H1 (cell line): ENCODE measurements around the gene PMFBP1. TPM values are rescaled to one million over a fixed set of nuclear protein-coding genes. Genes with fewer than 3 reads are reported as not detected.

Source experiments
- polyA plus RNA-seq, 7 experiments: library from polyadenylated mRNA; depleted of rRNA in 3 of 7; stranded (reverse) in 5 of 7; unstranded in 2 of 7; fragments of >200 nt in 5 of 7; fragments of 200-250 nt in 2 of 7; gene quantifications; 1 replicate in 5 of 7; 2 replicates in 1 of 7; 4 replicates in 1 of 7; pipeline versions ENCODE4 v1.2.1 to v1.2.3, GENCODE V29; 2011 to 2013; ENCODE audit warnings: missing spikeins in 2 of 7, mixed read lengths in 2 of 7
- total RNA-seq: library from RNA; stranded (reverse); fragmentation: NEBNext Ultra II Directional; extraction: Animal tissue kit (Norgen Biotek cat#: 25700); gene quantifications from 2 replicates; pipeline ENCODE4 v1.2.1, GENCODE V29; 2021
- TF ChIP-seq, protein P1 (sequence below): fragments of 300-600 bp; sonication (generic); IDR thresholded peaks from 2 replicates; pipeline ENCODE4 v1.7.1; 2012; ENCODE audit warnings: low read length, moderate library complexity, mild to moderate bottlenecking, inconsistent platforms; ENCODE audit not compliant: insufficient replicate concordance
- TF ChIP-seq, protein P2 (sequence below), 3 experiments: IDR thresholded peaks; 1 replicate in 2 of 3; 2 replicates in 1 of 3; pipeline versions ENCODE4 v1.5.1 to v1.6.1; 2011; ENCODE audit warnings: low read length in 3 of 3, mild to moderate bottlenecking in 3 of 3, inconsistent platforms in 2 of 3, low read depth in 1 of 3, moderate library complexity in 1 of 3; ENCODE audit not compliant: insufficient read depth in 1 of 3; ENCODE audit errors: control extremely low read depth in 1 of 3

The PMFBP1 gene
- total and polyA plus RNA-seq, 2 of the 8 experiments (the other 6 are each of a cell fraction or from before 2014, with no cell fraction given) = 0.32 to 1.6 TPM

DNA sequence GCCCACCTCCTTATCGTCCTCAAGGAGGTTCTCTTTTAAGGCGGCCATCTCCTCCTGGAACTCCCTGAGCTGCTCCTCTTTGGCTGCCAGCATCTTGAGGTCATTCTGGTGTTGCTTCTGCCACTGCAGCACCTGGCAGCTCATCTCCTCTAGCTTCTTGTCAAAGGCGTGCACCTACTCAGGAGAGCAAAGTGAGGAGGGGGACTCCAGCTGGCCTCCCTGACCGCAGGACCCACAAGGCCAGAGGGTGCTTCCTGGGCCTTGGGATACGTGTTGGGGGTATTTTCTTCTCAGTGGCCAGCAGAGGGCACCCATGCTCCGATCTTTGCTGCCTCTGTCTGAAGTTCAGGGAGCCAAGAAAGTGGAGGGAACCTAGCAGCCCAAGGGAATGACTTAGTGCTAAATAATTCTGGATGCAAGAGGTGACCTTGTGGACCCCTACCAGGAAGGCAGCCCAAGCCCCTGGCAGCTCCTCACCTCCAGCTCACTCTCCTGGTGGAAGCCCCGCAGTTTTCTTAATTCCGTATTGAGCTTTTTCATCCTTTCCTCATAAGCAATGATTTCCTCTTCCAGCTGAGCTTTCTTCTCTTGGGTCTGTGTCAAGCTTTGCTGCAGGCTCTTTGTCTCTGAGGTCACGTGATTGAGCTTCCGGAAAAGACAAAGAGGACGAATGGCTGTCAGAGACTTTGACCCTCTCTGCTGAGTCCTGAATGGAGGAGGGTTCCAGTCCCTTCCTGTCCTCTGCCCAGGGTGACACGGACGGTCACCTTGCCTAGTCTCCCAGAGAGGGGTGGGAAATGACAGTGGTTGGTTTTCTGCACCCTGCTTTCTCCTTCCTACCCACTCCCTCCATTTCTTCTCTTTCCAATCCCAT lies 47.0 kb downstream of the PMFBP1 start (continued):
- TF ChIP-seq, protein P1, sequence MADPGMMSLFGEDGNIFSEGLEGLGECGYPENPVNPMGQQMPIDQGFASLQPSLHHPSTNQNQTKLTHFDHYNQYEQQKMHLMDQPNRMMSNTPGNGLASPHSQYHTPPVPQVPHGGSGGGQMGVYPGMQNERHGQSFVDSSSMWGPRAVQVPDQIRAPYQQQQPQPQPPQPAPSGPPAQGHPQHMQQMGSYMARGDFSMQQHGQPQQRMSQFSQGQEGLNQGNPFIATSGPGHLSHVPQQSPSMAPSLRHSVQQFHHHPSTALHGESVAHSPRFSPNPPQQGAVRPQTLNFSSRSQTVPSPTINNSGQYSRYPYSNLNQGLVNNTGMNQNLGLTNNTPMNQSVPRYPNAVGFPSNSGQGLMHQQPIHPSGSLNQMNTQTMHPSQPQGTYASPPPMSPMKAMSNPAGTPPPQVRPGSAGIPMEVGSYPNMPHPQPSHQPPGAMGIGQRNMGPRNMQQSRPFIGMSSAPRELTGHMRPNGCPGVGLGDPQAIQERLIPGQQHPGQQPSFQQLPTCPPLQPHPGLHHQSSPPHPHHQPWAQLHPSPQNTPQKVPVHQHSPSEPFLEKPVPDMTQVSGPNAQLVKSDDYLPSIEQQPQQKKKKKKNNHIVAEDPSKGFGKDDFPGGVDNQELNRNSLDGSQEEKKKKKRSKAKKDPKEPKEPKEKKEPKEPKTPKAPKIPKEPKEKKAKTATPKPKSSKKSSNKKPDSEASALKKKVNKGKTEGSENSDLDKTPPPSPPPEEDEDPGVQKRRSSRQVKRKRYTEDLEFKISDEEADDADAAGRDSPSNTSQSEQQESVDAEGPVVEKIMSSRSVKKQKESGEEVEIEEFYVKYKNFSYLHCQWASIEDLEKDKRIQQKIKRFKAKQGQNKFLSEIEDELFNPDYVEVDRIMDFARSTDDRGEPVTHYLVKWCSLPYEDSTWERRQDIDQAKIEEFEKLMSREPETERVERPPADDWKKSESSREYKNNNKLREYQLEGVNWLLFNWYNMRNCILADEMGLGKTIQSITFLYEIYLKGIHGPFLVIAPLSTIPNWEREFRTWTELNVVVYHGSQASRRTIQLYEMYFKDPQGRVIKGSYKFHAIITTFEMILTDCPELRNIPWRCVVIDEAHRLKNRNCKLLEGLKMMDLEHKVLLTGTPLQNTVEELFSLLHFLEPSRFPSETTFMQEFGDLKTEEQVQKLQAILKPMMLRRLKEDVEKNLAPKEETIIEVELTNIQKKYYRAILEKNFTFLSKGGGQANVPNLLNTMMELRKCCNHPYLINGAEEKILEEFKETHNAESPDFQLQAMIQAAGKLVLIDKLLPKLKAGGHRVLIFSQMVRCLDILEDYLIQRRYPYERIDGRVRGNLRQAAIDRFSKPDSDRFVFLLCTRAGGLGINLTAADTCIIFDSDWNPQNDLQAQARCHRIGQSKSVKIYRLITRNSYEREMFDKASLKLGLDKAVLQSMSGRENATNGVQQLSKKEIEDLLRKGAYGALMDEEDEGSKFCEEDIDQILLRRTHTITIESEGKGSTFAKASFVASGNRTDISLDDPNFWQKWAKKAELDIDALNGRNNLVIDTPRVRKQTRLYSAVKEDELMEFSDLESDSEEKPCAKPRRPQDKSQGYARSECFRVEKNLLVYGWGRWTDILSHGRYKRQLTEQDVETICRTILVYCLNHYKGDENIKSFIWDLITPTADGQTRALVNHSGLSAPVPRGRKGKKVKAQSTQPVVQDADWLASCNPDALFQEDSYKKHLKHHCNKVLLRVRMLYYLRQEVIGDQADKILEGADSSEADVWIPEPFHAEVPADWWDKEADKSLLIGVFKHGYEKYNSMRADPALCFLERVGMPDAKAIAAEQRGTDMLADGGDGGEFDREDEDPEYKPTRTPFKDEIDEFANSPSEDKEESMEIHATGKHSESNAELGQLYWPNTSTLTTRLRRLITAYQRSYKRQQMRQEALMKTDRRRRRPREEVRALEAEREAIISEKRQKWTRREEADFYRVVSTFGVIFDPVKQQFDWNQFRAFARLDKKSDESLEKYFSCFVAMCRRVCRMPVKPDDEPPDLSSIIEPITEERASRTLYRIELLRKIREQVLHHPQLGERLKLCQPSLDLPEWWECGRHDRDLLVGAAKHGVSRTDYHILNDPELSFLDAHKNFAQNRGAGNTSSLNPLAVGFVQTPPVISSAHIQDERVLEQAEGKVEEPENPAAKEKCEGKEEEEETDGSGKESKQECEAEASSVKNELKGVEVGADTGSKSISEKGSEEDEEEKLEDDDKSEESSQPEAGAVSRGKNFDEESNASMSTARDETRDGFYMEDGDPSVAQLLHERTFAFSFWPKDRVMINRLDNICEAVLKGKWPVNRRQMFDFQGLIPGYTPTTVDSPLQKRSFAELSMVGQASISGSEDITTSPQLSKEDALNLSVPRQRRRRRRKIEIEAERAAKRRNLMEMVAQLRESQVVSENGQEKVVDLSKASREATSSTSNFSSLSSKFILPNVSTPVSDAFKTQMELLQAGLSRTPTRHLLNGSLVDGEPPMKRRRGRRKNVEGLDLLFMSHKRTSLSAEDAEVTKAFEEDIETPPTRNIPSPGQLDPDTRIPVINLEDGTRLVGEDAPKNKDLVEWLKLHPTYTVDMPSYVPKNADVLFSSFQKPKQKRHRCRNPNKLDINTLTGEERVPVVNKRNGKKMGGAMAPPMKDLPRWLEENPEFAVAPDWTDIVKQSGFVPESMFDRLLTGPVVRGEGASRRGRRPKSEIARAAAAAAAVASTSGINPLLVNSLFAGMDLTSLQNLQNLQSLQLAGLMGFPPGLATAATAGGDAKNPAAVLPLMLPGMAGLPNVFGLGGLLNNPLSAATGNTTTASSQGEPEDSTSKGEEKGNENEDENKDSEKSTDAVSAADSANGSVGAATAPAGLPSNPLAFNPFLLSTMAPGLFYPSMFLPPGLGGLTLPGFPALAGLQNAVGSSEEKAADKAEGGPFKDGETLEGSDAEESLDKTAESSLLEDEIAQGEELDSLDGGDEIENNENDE = no peak
- TF ChIP-seq, protein P2, sequence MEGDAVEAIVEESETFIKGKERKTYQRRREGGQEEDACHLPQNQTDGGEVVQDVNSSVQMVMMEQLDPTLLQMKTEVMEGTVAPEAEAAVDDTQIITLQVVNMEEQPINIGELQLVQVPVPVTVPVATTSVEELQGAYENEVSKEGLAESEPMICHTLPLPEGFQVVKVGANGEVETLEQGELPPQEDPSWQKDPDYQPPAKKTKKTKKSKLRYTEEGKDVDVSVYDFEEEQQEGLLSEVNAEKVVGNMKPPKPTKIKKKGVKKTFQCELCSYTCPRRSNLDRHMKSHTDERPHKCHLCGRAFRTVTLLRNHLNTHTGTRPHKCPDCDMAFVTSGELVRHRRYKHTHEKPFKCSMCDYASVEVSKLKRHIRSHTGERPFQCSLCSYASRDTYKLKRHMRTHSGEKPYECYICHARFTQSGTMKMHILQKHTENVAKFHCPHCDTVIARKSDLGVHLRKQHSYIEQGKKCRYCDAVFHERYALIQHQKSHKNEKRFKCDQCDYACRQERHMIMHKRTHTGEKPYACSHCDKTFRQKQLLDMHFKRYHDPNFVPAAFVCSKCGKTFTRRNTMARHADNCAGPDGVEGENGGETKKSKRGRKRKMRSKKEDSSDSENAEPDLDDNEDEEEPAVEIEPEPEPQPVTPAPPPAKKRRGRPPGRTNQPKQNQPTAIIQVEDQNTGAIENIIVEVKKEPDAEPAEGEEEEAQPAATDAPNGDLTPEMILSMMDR (IDR thresholded peaks at IDR 0.05; ENCODE audit: control extremely low read depth in 1 of 3, insufficient read depth in 1 of 3, low read depth in 1 of 3, low read length in 3 of 3) = peak; percentile 79 to 91 (median 82)
